Measurements from ENCODE around the gene TMEM53. TPM values are rescaled to one million over a fixed set of nuclear protein-coding genes. Genes with fewer than 3 reads are reported as not detected.

The TMEM53 gene
- total and polyA plus RNA-seq, 2 donors (not counting 3 experiments of a cell fraction or from before 2014, with no cell fraction given): 5.3 to 16.5 TPM

DNA sequence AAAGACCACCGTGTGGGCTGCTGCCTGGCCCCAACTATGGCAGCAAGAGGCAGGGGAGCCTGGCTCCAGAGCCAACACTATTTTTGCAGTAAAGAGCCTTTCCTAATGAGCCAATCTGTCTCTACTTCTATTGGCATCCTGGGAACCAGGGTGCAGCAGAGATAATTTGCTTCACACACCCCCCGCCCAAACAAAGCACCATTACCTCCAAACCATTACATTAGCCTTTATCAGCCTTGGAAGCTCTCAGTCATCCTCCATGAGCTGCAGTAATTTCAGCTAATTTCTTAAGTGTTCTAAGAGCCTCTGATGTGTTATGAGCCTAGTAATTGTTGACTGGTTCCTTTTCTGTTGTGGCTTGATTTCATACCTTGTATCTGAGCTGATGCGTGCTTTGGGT, 21.8 kb upstream of the TMEM53 start:
- Histone ChIP-seq H4K20me1 (replicated peaks; ENCODE audit: control insufficient read depth, extremely low read depth, insufficient read depth, low read length) (no peaks in the 10 kb centered on the region), H3K79me2 (ENCODE audit: control insufficient read depth, insufficient read depth, low read length) (no peaks in the 10 kb centered on the region), H2AFZ (ENCODE audit: low read depth, low read length) (no peak overlapping the region), H3K4me3 (replicated peaks in 1 of 3; ENCODE audit: insufficient read depth in 1 of 3, low read depth in 1 of 3, low read length in 3 of 3) (no peak overlapping the region), H3K9ac (replicated peaks; ENCODE audit: extremely low read depth, insufficient read depth, low read length) (no peak overlapping the region), H3K4me2 (ENCODE audit: insufficient read depth, low read length) (no peak overlapping the region), H3K9me1 (replicated peaks; ENCODE audit: control insufficient read depth, extremely low read depth, insufficient read depth, low read length) (no peaks in the 10 kb centered on the region), H3K27ac (ENCODE audit: insufficient read depth, low read depth, low read length) (no peak overlapping the region), H3K27me3 (ENCODE audit: control insufficient read depth in 2 of 2, insufficient read depth in 2 of 2, low read length in 2 of 2) (peaks cover 2 to 18% of the 10 kb centered on the region in 2 experiments), H3K4me1 (ENCODE audit: control insufficient read depth, extremely low read depth, insufficient read depth, low read length) (no peaks in the 10 kb centered on the region), H3K9me3 (replicated peaks; ENCODE audit: control insufficient read depth, insufficient read depth, low read length) (no peaks in the 10 kb centered on the region), H3K36me3 (ENCODE audit: control insufficient read depth in 2 of 2, extremely low read depth in 1 of 2, insufficient read depth in 2 of 2, low read length in 2 of 2) (no peaks in the 10 kb centered on the region)
- intact Hi-C loops (cut with micrococcal nuclease): no loop called here
- ChIA-PET CTCF (interaction anchor here (1.3 to 1.9 kb wide), 4 partner anchors 8 to 318 kb away, joined by 3 to 4 read pairs (median 4); no protein-coding TSS in a partner anchor), POLR2A (no interaction called here)
- dilution Hi-C loops (cut with MboI; ENCODE audit: extremely low pct_ligation_motif_present, low sequenced_read_pairs): no loop called here
- TF ChIP-seq MYC (IDR thresholded peaks at IDR 0.05; ENCODE audit: low read depth, low read length) (no peak), POLR2A (IDR thresholded peaks at IDR 0.05; ENCODE audit: low read depth, low read length) (no peak), CTCF (IDR thresholded peaks at IDR 0.05; ENCODE audit: extremely low read depth in 1 of 2, insufficient read depth in 1 of 2, low read depth in 1 of 2, low read length in 2 of 2) (no peak), EZH2 (IDR thresholded peaks at IDR 0.05; ENCODE audit: borderline replicate concordance, low read depth, low read length, severe bottlenecking) (no peak), POLR2AphosphoS5 (IDR thresholded peaks at IDR 0.05; ENCODE audit: insufficient read depth, low read depth, low read length) (no peak), FOS (IDR thresholded peaks at IDR 0.05; ENCODE audit: borderline replicate concordance, insufficient read depth, low read length) (no peak), JUN (IDR thresholded peaks at IDR 0.05; ENCODE audit: borderline replicate concordance, insufficient read depth, insufficient read length, low read depth) (no peak), GATA2 (IDR thresholded peaks at IDR 0.05; ENCODE audit: insufficient read depth, insufficient read length, low read depth, low read length) (no peak)
- TF ChIP-seq, protein P1, sequence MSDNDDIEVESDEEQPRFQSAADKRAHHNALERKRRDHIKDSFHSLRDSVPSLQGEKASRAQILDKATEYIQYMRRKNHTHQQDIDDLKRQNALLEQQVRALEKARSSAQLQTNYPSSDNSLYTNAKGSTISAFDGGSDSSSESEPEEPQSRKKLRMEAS (IDR thresholded peaks at IDR 0.05; ENCODE audit: insufficient read depth, insufficient read length): no peak
- no TSS peak for BruUV-seq (replicated peaks)
- no peak for FAIRE-seq
- no peak for DNase-seq (ENCODE audit: low read depth, low spot score)

Measured in endothelial cell of umbilical vein (primary cell).